HEK293 (cell line): Measurements from ENCODE around the gene AP5S1.

Experiments
- CTCF ChIA-PET: fragments of 350-600 bp; formaldehyde crosslinking; extraction: SDS; loops from one replicate; lab custom pipeline; 2021; ENCODE audit warnings: antibody characterized with exemption; lab: Yijun Ruan, JAX
- POLR2A ChIA-PET: fragments of 300-600 bp; formaldehyde crosslinking; extraction: SDS; loops from one replicate; lab custom pipeline; 2020; ENCODE audit warnings: antibody characterized with exemption, inconsistent platforms; lab: Yijun Ruan, JAX
- H3K27ac ChIP-seq: fragments of 200-500 bp; sonication (Bioruptor generic); 2 replicates; pipeline ENCODE4 v1.5.1; 2014; ENCODE audit warnings: low read depth, low read length, control low read depth, inconsistent platforms; ENCODE audit errors: extremely low read depth
- H3K36me3 ChIP-seq, 2 experiments: fragments of 200-500 bp in 1 of 2; sonication (Bioruptor generic) in 1 of 2; 1 replicate in 1 of 2; 2 replicates in 1 of 2; pipeline ENCODE4 v1.5.1; 2014 to 2017; ENCODE audit warnings: inconsistent platforms in 2 of 2, low read length in 2 of 2; ENCODE audit not compliant: control insufficient read depth in 2 of 2, insufficient read depth in 1 of 2
- H3K4me1 ChIP-seq: fragments of 200-500 bp; sonication (Bioruptor generic); 2 replicates; pipeline ENCODE4 v1.5.1; 2014; ENCODE audit warnings: mild to moderate bottlenecking, low read length, inconsistent platforms; ENCODE audit not compliant: control insufficient read depth, insufficient read depth
- H3K4me3 ChIP-seq: 2 replicates; pipeline ENCODE4 v1.5.1; 2011; ENCODE audit warnings: low read depth, mild to moderate bottlenecking, control low read depth, low read length, moderate library complexity
- H3K9me3 ChIP-seq: fragments of 200-500 bp; sonication (Bioruptor generic); 2 replicates; pipeline ENCODE4 v1.5.1; 2014; ENCODE audit warnings: low read depth, low read length, inconsistent platforms; ENCODE audit not compliant: control insufficient read depth, insufficient read depth
- BCL11A ChIP-seq: fragments of 450-650 bp; formaldehyde crosslinking; IDR thresholded peaks from 2 replicates; pipeline ENCODE4 v1.5.1; 2016; ENCODE audit warnings: low read depth, missing biosample characterization, missing genetic modification characterization
- KLF1 ChIP-seq: fragments of 450-650 bp; formaldehyde crosslinking; IDR thresholded peaks from 2 replicates; pipeline ENCODE4 v1.5.1; 2016; ENCODE audit warnings: missing biosample characterization, missing genetic modification characterization
- KLF9 ChIP-seq: fragments of 450-650 bp; formaldehyde crosslinking; IDR thresholded peaks from 2 replicates; pipeline ENCODE4 v1.5.1; 2016; ENCODE audit warnings: missing biosample characterization, missing genetic modification characterization, low read depth
- ZBTB1 ChIP-seq: fragments of 450-650 bp; formaldehyde crosslinking; IDR thresholded peaks from 2 replicates; pipeline ENCODE4 v1.5.1; 2016; ENCODE audit warnings: missing biosample characterization, missing genetic modification characterization
- ZNF19 ChIP-seq: fragments of 450-650 bp; formaldehyde crosslinking; IDR thresholded peaks from 2 replicates; pipeline ENCODE4; 2016; ENCODE audit warnings: missing biosample characterization, missing genetic modification characterization, low read depth
- ZNF202 ChIP-seq: fragments of 450-650 bp; formaldehyde crosslinking; IDR thresholded peaks from 2 replicates; pipeline ENCODE4 v1.5.1; 2016; ENCODE audit warnings: missing biosample characterization, missing genetic modification characterization, borderline replicate concordance
- ZNF211 ChIP-seq: fragments of 450-650 bp; formaldehyde crosslinking; IDR thresholded peaks from 2 replicates; pipeline ENCODE4 v1.5.1; 2016; ENCODE audit warnings: low read depth, missing biosample characterization, missing genetic modification characterization
- ZNF560 ChIP-seq: fragments of 450-650 bp; formaldehyde crosslinking; IDR thresholded peaks from 2 replicates; pipeline ENCODE4 v1.5.1; 2017; ENCODE audit warnings: missing biosample characterization, missing genetic modification characterization, borderline replicate concordance
- ZNF624 ChIP-seq: fragments of 450-650 bp; formaldehyde crosslinking; IDR thresholded peaks from 2 replicates; pipeline ENCODE4 v1.5.1; 2017; ENCODE audit warnings: missing biosample characterization, missing genetic modification characterization
- ZNF792 ChIP-seq: fragments of 450-650 bp; formaldehyde crosslinking; IDR thresholded peaks from 2 replicates; pipeline ENCODE4 v1.5.1; 2016; ENCODE audit warnings: missing biosample characterization, missing genetic modification characterization
- TF ChIP-seq, protein P1 (sequence below): fragments of 450-650 bp; IDR thresholded peaks from 2 replicates; pipeline ENCODE4 v1.5.1; 2018; ENCODE audit warnings: missing biosample characterization, mild to moderate bottlenecking, missing genetic modification characterization
- TF ChIP-seq, protein P2 (sequence below): fragments of 450-650 bp; formaldehyde crosslinking; IDR thresholded peaks from 2 replicates; pipeline ENCODE4 v1.5.1; 2016; ENCODE audit warnings: missing biosample characterization, missing genetic modification characterization
- TF ChIP-seq, protein P3 (sequence below): fragments of 450-650 bp; formaldehyde crosslinking; IDR thresholded peaks from 2 replicates; pipeline ENCODE4 v1.5.1; 2016; ENCODE audit warnings: missing biosample characterization, missing genetic modification characterization
- TF ChIP-seq, protein P4 (sequence below): fragments of 450-650 bp; formaldehyde crosslinking; conservative IDR thresholded peaks from 2 replicates; pipeline ENCODE4 v1.5.1; 2016; ENCODE audit warnings: low read depth, missing biosample characterization, missing genetic modification characterization
- TF ChIP-seq, protein P5 (sequence below): fragments of 450-650 bp; formaldehyde crosslinking; IDR thresholded peaks from 2 replicates; pipeline ENCODE4 v1.5.1; 2016; ENCODE audit warnings: missing biosample characterization, missing genetic modification characterization

AP5S1 gene

DNA sequence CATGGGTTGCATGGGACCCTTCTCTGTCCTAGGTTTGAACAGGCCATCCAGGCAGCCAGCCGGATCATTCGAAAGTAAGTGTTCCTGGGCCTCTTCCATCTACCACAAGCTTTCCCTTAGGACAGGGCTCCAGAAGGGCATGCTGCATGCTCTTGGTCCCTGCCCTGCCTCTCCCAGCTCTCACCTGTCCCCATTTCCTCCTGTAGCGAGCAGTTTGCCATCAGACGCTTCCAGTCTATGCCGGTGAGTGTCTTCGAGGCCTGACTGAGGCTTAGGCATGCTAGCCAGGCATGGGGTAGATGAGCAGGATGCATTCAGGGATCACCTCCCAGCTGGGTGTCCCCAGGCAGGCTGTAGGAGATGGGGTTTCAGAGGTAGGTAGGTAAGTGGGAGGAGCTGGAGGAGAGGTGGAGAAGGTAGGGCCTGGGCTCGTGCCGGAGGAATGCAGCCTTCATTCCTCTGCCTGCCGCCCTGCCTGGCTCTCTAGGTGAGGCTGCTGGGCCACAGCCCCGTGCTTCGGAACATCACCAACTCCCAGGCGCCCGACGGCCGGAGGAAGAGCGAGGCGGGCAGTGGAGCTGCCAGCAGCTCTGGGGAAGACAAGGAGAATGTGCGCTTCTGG lies 20.0 kb upstream of the AP5S1 start:
- CTCF ChIA-PET: interaction anchor here (1.1 to 1.6 kb wide), 3 partner anchors 13 to 52 kb away, joined by 3 to 10 read pairs (median 4); partner anchors contain the start of gene AP5S1
- H3K4me1 ChIP-seq: peaks cover 12% of the 10 kb centered on the region
- no peak for TF ChIP-seq ZBTB1 (tag by site-specific recombination)
- no peak for TF ChIP-seq KLF9 (tag by site-specific recombination)
- TF ChIP-seq, protein P1, sequence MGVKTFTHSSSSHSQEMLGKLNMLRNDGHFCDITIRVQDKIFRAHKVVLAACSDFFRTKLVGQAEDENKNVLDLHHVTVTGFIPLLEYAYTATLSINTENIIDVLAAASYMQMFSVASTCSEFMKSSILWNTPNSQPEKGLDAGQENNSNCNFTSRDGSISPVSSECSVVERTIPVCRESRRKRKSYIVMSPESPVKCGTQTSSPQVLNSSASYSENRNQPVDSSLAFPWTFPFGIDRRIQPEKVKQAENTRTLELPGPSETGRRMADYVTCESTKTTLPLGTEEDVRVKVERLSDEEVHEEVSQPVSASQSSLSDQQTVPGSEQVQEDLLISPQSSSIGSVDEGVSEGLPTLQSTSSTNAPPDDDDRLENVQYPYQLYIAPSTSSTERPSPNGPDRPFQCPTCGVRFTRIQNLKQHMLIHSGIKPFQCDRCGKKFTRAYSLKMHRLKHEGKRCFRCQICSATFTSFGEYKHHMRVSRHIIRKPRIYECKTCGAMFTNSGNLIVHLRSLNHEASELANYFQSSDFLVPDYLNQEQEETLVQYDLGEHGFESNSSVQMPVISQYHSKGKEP: no peak
- no peak for TF ChIP-seq ZNF19 (tag by site-specific recombination)
- TF ChIP-seq, protein P2, sequence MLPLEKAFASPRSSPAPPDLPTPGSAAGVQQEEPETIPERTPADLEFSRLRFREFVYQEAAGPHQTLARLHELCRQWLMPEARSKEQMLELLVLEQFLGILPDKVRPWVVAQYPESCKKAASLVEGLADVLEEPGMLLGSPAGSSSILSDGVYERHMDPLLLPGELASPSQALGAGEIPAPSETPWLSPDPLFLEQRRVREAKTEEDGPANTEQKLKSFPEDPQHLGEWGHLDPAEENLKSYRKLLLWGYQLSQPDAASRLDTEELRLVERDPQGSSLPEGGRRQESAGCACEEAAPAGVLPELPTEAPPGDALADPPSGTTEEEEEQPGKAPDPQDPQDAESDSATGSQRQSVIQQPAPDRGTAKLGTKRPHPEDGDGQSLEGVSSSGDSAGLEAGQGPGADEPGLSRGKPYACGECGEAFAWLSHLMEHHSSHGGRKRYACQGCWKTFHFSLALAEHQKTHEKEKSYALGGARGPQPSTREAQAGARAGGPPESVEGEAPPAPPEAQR (tag by site-specific recombination): no peak
- TF ChIP-seq, protein P3, sequence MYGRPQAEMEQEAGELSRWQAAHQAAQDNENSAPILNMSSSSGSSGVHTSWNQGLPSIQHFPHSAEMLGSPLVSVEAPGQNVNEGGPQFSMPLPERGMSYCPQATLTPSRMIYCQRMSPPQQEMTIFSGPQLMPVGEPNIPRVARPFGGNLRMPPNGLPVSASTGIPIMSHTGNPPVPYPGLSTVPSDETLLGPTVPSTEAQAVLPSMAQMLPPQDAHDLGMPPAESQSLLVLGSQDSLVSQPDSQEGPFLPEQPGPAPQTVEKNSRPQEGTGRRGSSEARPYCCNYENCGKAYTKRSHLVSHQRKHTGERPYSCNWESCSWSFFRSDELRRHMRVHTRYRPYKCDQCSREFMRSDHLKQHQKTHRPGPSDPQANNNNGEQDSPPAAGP (tag by site-specific recombination): no peak
- TF ChIP-seq ZNF211 (tag by site-specific recombination): no peak
- no peak for TF ChIP-seq ZNF792 (tag by site-specific recombination)
- TF ChIP-seq BCL11A (tag by site-specific recombination): no peak
- TF ChIP-seq KLF1 (tag by site-specific recombination): no peak
- TF ChIP-seq, all 188 proteins: peak for 0
- POLR2A ChIA-PET: interaction anchor here (0.6 to 2.0 kb wide), 5 partner anchors 10 to 26 kb away, joined by 3 to 7 read pairs (median 4); no protein-coding TSS in a partner anchor
- Histone ChIP-seq H3K27ac (no peak overlapping the region), H3K36me3 (peaks cover 23 to 80% of the 10 kb centered on the region in 2 experiments), H3K9me3 (no peaks in the 10 kb centered on the region), H3K4me3 (no peak overlapping the region)

DNA sequence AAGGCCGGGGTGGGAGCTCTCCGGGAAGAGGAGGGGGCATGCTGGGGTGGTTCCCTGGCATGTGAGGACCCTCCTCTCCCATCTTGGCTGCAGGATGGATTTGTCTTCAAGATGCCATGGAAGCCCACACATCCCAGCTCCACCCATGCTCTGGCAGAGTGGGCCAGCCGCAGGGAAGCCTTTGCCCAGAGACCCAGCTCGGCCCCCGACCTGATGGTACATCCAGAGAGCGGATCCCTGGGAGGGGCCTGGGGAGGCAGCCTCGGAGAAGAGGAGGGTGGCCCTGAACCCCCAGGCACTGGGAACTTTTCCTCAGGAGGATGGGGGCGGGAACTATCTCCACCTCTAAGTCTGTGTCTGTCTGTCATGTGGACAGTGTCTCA lies 19.5 kb upstream of the AP5S1 start:
- Histone ChIP-seq H3K9me3 (no peaks in the 10 kb centered on the region), H3K4me1 (peaks cover 12% of the 10 kb centered on the region), H3K4me3 (no peak overlapping the region), H3K36me3 (peaks cover 23 to 85% of the 10 kb centered on the region in 2 experiments), H3K27ac (no peak overlapping the region)
- CTCF ChIA-PET: interaction anchor here (1.1 to 1.6 kb wide), 2 partner anchors 19 to 52 kb away, joined by 4 to 10 read pairs; partner anchors contain the start of gene AP5S1
- no peak for TF ChIP-seq ZNF560
- TF ChIP-seq, protein P4, sequence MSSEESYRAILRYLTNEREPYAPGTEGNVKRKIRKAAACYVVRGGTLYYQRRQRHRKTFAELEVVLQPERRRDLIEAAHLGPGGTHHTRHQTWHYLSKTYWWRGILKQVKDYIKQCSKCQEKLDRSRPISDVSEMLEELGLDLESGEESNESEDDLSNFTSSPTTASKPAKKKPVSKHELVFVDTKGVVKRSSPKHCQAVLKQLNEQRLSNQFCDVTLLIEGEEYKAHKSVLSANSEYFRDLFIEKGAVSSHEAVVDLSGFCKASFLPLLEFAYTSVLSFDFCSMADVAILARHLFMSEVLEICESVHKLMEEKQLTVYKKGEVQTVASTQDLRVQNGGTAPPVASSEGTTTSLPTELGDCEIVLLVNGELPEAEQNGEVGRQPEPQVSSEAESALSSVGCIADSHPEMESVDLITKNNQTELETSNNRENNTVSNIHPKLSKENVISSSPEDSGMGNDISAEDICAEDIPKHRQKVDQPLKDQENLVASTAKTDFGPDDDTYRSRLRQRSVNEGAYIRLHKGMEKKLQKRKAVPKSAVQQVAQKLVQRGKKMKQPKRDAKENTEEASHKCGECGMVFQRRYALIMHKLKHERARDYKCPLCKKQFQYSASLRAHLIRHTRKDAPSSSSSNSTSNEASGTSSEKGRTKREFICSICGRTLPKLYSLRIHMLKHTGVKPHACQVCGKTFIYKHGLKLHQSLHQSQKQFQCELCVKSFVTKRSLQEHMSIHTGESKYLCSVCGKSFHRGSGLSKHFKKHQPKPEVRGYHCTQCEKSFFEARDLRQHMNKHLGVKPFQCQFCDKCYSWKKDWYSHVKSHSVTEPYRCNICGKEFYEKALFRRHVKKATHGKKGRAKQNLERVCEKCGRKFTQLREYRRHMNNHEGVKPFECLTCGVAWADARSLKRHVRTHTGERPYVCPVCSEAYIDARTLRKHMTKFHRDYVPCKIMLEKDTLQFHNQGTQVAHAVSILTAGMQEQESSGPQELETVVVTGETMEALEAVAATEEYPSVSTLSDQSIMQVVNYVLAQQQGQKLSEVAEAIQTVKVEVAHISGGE (tag by site-specific recombination): no peak
- TF ChIP-seq, protein P5, sequence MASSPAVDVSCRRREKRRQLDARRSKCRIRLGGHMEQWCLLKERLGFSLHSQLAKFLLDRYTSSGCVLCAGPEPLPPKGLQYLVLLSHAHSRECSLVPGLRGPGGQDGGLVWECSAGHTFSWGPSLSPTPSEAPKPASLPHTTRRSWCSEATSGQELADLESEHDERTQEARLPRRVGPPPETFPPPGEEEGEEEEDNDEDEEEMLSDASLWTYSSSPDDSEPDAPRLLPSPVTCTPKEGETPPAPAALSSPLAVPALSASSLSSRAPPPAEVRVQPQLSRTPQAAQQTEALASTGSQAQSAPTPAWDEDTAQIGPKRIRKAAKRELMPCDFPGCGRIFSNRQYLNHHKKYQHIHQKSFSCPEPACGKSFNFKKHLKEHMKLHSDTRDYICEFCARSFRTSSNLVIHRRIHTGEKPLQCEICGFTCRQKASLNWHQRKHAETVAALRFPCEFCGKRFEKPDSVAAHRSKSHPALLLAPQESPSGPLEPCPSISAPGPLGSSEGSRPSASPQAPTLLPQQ (tag by site-specific recombination): no peak
- TF ChIP-seq ZNF202: no peak
- no peak for TF ChIP-seq ZNF624 (tag by site-specific recombination)
- POLR2A ChIA-PET: interaction anchor here (1.1 to 2.0 kb wide), 3 partner anchors 13 to 25 kb away, joined by 3 to 7 read pairs (median 6); no protein-coding TSS in a partner anchor
